ENCODE data around the gene TFR2. TPM values are rescaled to one million over a fixed set of nuclear protein-coding genes. Genes with fewer than 3 reads are reported as not detected.

Gene TFR2
- total and polyA plus RNA-seq, 2 donors (not counting 1 experiment from before 2014, with no cell fraction given), result 5.9 to 10.0 TPM

DNA sequence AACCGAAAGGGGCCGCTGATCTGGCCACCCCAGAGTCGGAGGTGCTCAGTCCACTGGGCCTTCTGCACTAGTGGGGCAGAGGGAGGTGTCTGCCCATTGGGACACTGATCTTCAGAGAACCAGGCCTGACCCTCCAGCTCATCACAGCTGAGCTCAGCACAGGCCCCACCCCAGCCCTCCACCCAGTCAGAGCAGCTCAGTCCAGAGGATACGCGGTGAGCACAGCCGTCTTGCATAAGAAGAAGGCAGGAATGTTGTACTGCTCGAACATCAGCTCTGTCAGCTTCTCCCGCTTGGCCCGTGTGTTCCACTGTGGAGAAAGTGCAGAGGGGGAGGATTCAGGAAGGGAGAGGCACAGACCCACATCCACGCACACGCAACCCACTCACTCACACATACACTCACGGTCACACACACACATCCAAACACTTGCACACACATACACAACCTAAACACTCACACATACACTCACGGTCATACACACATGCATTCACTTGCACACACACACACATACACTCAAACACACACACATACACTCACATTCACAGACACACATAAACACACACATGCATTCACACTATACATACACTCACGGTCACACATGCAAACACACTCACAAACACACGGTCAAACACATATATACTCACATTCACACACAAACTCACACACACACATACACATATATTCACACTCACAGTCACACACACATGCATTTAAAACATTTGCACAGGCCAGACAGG, 8.6 kb upstream of the TFR2 start:
- no peak overlapping the region for H3K27ac ChIP-seq (ENCODE audit: low read length in 2 of 2)
- H3K9ac ChIP-seq (ENCODE audit: low read length), result no peak overlapping the region
- Mint-ChIP-seq H3K4me3 (no peak overlapping the region), H3K27me3 (peaks cover 39% of the 10 kb centered on the region), H3K27ac (no peak overlapping the region), H3K9me3 (ENCODE audit: insufficient read depth) (no peaks in the 10 kb centered on the region), H3K4me1 (no peaks in the 10 kb centered on the region)
- H3K36me3 ChIP-seq (replicated peaks in 1 of 2; ENCODE audit: control extremely low read depth in 1 of 2, control insufficient read depth in 1 of 2, extremely low read depth in 1 of 2, insufficient read depth in 2 of 2, low read length in 1 of 2), result no peaks in the 10 kb centered on the region
- H3K4me2 ChIP-seq (replicated peaks; ENCODE audit: low read depth, low read length, poor library complexity, severe bottlenecking), result no peak overlapping the region
- H3K9me3 ChIP-seq (ENCODE audit: control extremely low read depth in 1 of 3, control insufficient read depth in 2 of 3, insufficient read depth in 1 of 3, low read length in 2 of 3), result peaks cover 0 to 2% (median 0%) of the 10 kb centered on the region in 3 donors
- H3K4me3 ChIP-seq (ENCODE audit: control extremely low read depth in 1 of 5, extremely low read depth in 1 of 5, insufficient read depth in 1 of 5, low read depth in 2 of 5, low read length in 4 of 5), result no peak overlapping the region
- ChIA-PET POLR2A (interaction anchor here (0.5 to 0.6 kb wide), 2 partner anchors 460 to 1255 kb away, joined by 3 read pairs; no protein-coding TSS in a partner anchor), CTCF (no interaction called here)
- DNase-seq, result no peak
- intact Hi-C loops (cut with micrococcal nuclease), result no loop called here
- TF ChIP-seq, protein P1, sequence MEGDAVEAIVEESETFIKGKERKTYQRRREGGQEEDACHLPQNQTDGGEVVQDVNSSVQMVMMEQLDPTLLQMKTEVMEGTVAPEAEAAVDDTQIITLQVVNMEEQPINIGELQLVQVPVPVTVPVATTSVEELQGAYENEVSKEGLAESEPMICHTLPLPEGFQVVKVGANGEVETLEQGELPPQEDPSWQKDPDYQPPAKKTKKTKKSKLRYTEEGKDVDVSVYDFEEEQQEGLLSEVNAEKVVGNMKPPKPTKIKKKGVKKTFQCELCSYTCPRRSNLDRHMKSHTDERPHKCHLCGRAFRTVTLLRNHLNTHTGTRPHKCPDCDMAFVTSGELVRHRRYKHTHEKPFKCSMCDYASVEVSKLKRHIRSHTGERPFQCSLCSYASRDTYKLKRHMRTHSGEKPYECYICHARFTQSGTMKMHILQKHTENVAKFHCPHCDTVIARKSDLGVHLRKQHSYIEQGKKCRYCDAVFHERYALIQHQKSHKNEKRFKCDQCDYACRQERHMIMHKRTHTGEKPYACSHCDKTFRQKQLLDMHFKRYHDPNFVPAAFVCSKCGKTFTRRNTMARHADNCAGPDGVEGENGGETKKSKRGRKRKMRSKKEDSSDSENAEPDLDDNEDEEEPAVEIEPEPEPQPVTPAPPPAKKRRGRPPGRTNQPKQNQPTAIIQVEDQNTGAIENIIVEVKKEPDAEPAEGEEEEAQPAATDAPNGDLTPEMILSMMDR (IDR thresholded peaks at IDR 0.05), result no peak
- TF ChIP-seq EZH2 (IDR thresholded peaks at IDR 0.05; ENCODE audit: borderline replicate concordance, insufficient read depth, low read depth, low read length, poor library complexity, severe bottlenecking), result no peak
- H3K79me2 ChIP-seq (ENCODE audit: control insufficient read depth, insufficient read depth, low read length), result no peaks in the 10 kb centered on the region
- peaks cover 0 to 36% (median 8%) of the 10 kb centered on the region in 4 experiments for H3K27me3 ChIP-seq (replicated peaks in 1 of 4; ENCODE audit: control extremely low read depth in 1 of 4, control insufficient read depth in 3 of 4, insufficient read depth in 4 of 4, low read length in 3 of 4)
- H3K4me1 ChIP-seq (ENCODE audit: control insufficient read depth in 2 of 2, insufficient read depth in 2 of 2, low read length in 2 of 2), result no peaks in the 10 kb centered on the region
- no peaks in the 10 kb centered on the region for H4K20me1 ChIP-seq (ENCODE audit: control insufficient read depth, insufficient read depth, low read length, poor library complexity, severe bottlenecking)
- H2AFZ ChIP-seq (ENCODE audit: insufficient read depth, low read depth, low read length, poor library complexity, severe bottlenecking), result no peak overlapping the region
- ATAC-seq (ENCODE audit: low read depth), result no peak
- 97% methylated on average over 9 of the region's 15 CpGs for WGBS (ENCODE audit: insufficient coverage)

DNA sequence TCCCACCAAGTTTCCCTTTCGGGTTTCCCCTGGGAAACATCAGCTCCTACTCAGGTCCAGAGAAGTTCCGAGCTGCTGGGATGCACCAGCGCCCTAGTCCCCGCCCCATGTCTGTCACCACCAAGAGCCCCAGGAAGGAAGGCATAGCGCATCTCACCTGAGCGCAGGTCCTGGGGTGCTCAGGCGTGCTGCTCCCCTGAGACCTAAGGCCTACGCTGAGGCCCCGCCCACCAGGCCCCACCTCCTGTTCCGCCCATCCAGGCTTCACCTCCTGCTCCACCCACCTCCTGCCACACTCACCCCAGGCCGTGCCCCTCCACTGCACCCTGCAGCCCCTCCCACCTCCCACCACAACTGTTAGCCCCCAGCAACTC, 1.2 kb upstream of the TFR2 start:
- ChIA-PET POLR2A (no interaction called here), CTCF (interaction anchor here (1.0 to 1.3 kb wide), 2 partner anchors 10 to 30 kb away, joined by 3 to 5 read pairs; partner anchors contain the start of gene MOSPD3)
- Histone ChIP-seq H3K27me3 (replicated peaks in 1 of 4; ENCODE audit: control extremely low read depth in 1 of 4, control insufficient read depth in 3 of 4, insufficient read depth in 4 of 4, low read length in 3 of 4) (peaks cover 0 to 19% (median 2%) of the 10 kb centered on the region in 4 experiments), H2AFZ (ENCODE audit: insufficient read depth, low read depth, low read length, poor library complexity, severe bottlenecking) (no peak overlapping the region), H4K20me1 (ENCODE audit: control insufficient read depth, insufficient read depth, low read length, poor library complexity, severe bottlenecking) (no peaks in the 10 kb centered on the region), H3K9ac (ENCODE audit: low read length) (no peak overlapping the region), H3K4me3 (ENCODE audit: control extremely low read depth in 1 of 5, extremely low read depth in 1 of 5, insufficient read depth in 1 of 5, low read depth in 2 of 5, low read length in 4 of 5) (peak overlapping the region in 1 of 5 experiments; percentile 29), H3K36me3 (replicated peaks in 1 of 2; ENCODE audit: control extremely low read depth in 1 of 2, control insufficient read depth in 1 of 2, extremely low read depth in 1 of 2, insufficient read depth in 2 of 2, low read length in 1 of 2) (no peaks in the 10 kb centered on the region), H3K4me2 (replicated peaks; ENCODE audit: low read depth, low read length, poor library complexity, severe bottlenecking) (peak overlapping the region; percentile 57), H3K27ac (ENCODE audit: low read length in 2 of 2) (no peak overlapping the region), H3K79me2 (ENCODE audit: control insufficient read depth, insufficient read depth, low read length) (no peaks in the 10 kb centered on the region), H3K9me3 (ENCODE audit: control extremely low read depth in 1 of 3, control insufficient read depth in 2 of 3, insufficient read depth in 1 of 3, low read length in 2 of 3) (peaks cover 0 to 9% (median 0%) of the 10 kb centered on the region in 3 donors), H3K4me1 (ENCODE audit: control insufficient read depth in 2 of 2, insufficient read depth in 2 of 2, low read length in 2 of 2) (peaks cover 4 to 10% of the 10 kb centered on the region in 2 donors)
- Mint-ChIP-seq H3K27me3 (peaks cover 11% of the 10 kb centered on the region), H3K9me3 (ENCODE audit: insufficient read depth) (no peaks in the 10 kb centered on the region), H3K4me3 (no peak overlapping the region), H3K27ac (no peak overlapping the region), H3K4me1 (peaks cover 8% of the 10 kb centered on the region)
- 63% methylated on average over 11 of the region's 11 CpGs for WGBS (ENCODE audit: insufficient coverage)
- ATAC-seq (ENCODE audit: low read depth) (peak; percentile 94), DNase-seq (peak; percentile 82)
- intact Hi-C loops (cut with micrococcal nuclease), result no loop called here
- TF ChIP-seq, protein P1 (IDR thresholded peaks at IDR 0.05), result no peak
- TF ChIP-seq EZH2 (IDR thresholded peaks at IDR 0.05; ENCODE audit: borderline replicate concordance, insufficient read depth, low read depth, low read length, poor library complexity, severe bottlenecking), result no peak

Measured in B cell (primary cell).